ENCODE measurements around the gene ENO2.

ENO2 gene

DNA sequence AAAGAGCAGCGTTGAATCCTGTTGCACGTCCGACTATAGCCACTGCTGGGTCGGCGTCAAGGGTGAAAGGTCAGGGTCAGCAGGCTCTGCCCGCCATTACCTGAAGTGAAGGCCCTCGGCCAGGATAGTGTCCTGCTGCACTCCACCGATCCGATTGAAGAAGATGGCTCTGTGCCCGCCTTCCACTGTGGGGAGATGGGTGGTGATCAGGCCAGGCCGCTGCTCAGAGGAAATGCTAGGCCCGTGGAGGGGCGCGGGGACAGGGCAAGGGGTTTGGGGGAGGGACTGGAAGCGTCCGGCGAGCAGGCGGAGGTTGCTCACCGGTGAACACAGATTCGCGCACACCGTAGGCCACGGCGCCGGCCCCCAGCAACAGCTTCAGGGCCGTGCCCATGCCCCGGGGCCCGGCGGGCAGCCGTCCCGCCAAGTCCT is 55.7 kb downstream of the ENO2 start:
- Histone ChIP-seq H3K27ac (peak overlapping the region; percentile 78), H3K4me3 (ENCODE audit: low read depth, low read length) (peak overlapping the region; percentile 96), H3K36me3 (ENCODE audit: control insufficient read depth, insufficient read depth, low read length) (no peaks in the 10 kb centered on the region), H3K4me2 (ENCODE audit: low read length) (peak overlapping the region; percentile 69), H3K9me3 (ENCODE audit: control insufficient read depth, low read length) (no peaks in the 10 kb centered on the region), H3K4me1 (peaks cover 15% of the 10 kb centered on the region), H3K9ac (peak overlapping the region; percentile 77), H3K79me2 (peaks cover 45% of the 10 kb centered on the region), H3K27me3 (ENCODE audit: control insufficient read depth, insufficient read depth, low read length) (no peaks in the 10 kb centered on the region), H2AFZ (peak overlapping the region; percentile 71)
- TF ChIP-seq, protein P1, sequence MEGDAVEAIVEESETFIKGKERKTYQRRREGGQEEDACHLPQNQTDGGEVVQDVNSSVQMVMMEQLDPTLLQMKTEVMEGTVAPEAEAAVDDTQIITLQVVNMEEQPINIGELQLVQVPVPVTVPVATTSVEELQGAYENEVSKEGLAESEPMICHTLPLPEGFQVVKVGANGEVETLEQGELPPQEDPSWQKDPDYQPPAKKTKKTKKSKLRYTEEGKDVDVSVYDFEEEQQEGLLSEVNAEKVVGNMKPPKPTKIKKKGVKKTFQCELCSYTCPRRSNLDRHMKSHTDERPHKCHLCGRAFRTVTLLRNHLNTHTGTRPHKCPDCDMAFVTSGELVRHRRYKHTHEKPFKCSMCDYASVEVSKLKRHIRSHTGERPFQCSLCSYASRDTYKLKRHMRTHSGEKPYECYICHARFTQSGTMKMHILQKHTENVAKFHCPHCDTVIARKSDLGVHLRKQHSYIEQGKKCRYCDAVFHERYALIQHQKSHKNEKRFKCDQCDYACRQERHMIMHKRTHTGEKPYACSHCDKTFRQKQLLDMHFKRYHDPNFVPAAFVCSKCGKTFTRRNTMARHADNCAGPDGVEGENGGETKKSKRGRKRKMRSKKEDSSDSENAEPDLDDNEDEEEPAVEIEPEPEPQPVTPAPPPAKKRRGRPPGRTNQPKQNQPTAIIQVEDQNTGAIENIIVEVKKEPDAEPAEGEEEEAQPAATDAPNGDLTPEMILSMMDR (IDR thresholded peaks at IDR 0.05): no peak
